H9 (cell line): ENCODE measurements around the gene SRC. TPM values are rescaled to one million over a fixed set of nuclear protein-coding genes. Genes with fewer than 3 reads are reported as not detected.

ENCODE experiments used
- DNase-seq: peaks from one replicate; pipeline ENCODE4 v3.0.0-alpha.2; 2017
- H2AFZ ChIP-seq: one replicate; pipeline ENCODE4 v1.6.1; 2013; ENCODE audit warnings: mild to moderate bottlenecking, low read length, control low read depth, moderate library complexity
- H2AK5ac ChIP-seq: 2 replicates; pipeline ENCODE4 v1.6.1; 2013; ENCODE audit warnings: low read length, control low read depth, mixed read lengths; ENCODE audit not compliant: insufficient read length
- H2BK120ac ChIP-seq: one replicate; pipeline ENCODE4 v1.6.1; 2013; ENCODE audit warnings: low read depth, mild to moderate bottlenecking, low read length, control low read depth, inconsistent platforms; ENCODE audit not compliant: poor library complexity, severe bottlenecking
- H2BK12ac ChIP-seq: 2 replicates; pipeline ENCODE4 v1.6.1; 2013; ENCODE audit warnings: low read length, control low read depth, mixed read lengths, low read depth; ENCODE audit not compliant: insufficient read length
- H2BK15ac ChIP-seq: 2 replicates; pipeline ENCODE4 v1.6.1; 2013; ENCODE audit warnings: low read depth, low read length, control low read depth
- H2BK20ac ChIP-seq: one replicate; pipeline ENCODE4 v1.6.1; 2013; ENCODE audit warnings: low read depth, mild to moderate bottlenecking, low read length, control low read depth, inconsistent platforms; ENCODE audit not compliant: poor library complexity, severe bottlenecking
- H2BK5ac ChIP-seq: 2 replicates; pipeline ENCODE4 v1.6.1; 2013; ENCODE audit warnings: low read length, control low read depth, mixed read lengths; ENCODE audit not compliant: insufficient read length
- H3K14ac ChIP-seq: 2 replicates; pipeline ENCODE4 v1.6.1; 2013; ENCODE audit warnings: low read length, control low read depth; ENCODE audit not compliant: insufficient read depth
- H3K18ac ChIP-seq: 2 replicates; pipeline ENCODE4 v1.6.1; 2013; ENCODE audit warnings: low read depth, mild to moderate bottlenecking, mixed read lengths, low read length, control low read depth; ENCODE audit not compliant: insufficient read length
- H3K23ac ChIP-seq: 2 replicates; pipeline ENCODE4 v1.6.1; 2013; ENCODE audit warnings: low read length, control low read depth, mixed read lengths, low read depth; ENCODE audit not compliant: insufficient read length
- H3K23me2 ChIP-seq: 2 replicates; pipeline ENCODE4 v1.6.1; 2013; ENCODE audit warnings: low read depth, mild to moderate bottlenecking, mixed read lengths, low read length, control low read depth; ENCODE audit not compliant: insufficient read length, poor library complexity, severe bottlenecking
- H3K27ac ChIP-seq: 2 replicates; pipeline ENCODE4 v1.5.1; 2013; ENCODE audit warnings: low read length, control low read depth, mixed read lengths, low read depth; ENCODE audit not compliant: insufficient read length
- H3K27me3 ChIP-seq: 2 replicates; pipeline ENCODE4 v1.6.1; 2013; ENCODE audit warnings: low read length, control low read depth, inconsistent platforms; ENCODE audit not compliant: insufficient read depth
- H3K4ac ChIP-seq: 2 replicates; pipeline ENCODE4 v1.6.1; 2013; ENCODE audit warnings: low read depth, mild to moderate bottlenecking, control low read depth, inconsistent platforms, low read length, moderate library complexity
- H3K4me1 ChIP-seq: 2 replicates; pipeline ENCODE4 v1.6.1; 2013; ENCODE audit warnings: low read length, control low read depth, inconsistent platforms; ENCODE audit not compliant: insufficient read depth
- H3K4me2 ChIP-seq: 2 replicates; pipeline ENCODE4 v1.6.1; 2013; ENCODE audit warnings: low read length, control low read depth, mixed read lengths; ENCODE audit not compliant: insufficient read length, insufficient read depth
- H3K56ac ChIP-seq: 2 replicates; pipeline ENCODE4 v1.6.1; 2013; ENCODE audit warnings: low read depth, mild to moderate bottlenecking, mixed read lengths, low read length, control low read depth; ENCODE audit not compliant: insufficient read length
- H3K79me1 ChIP-seq: 2 replicates; pipeline ENCODE4 v1.6.1; 2013; ENCODE audit warnings: low read depth, mild to moderate bottlenecking, moderate library complexity, low read length, control low read depth, inconsistent platforms; ENCODE audit not compliant: insufficient read depth, poor library complexity, severe bottlenecking
- H3K79me2 ChIP-seq: 2 replicates; pipeline ENCODE4 v1.6.1; 2013; ENCODE audit warnings: low read length, control low read depth, inconsistent platforms; ENCODE audit not compliant: insufficient read depth
- H3K9ac ChIP-seq: 2 replicates; pipeline ENCODE4 v1.6.1; 2013; ENCODE audit warnings: low read length, control low read depth, mixed read lengths; ENCODE audit not compliant: insufficient read length; ENCODE audit errors: extremely low read depth
- H3K9me3 ChIP-seq: one replicate; pipeline ENCODE4 v1.6.1; 2013; ENCODE audit warnings: low read depth, low read length, inconsistent platforms; ENCODE audit not compliant: control insufficient read depth
- H3T11ph ChIP-seq: one replicate; pipeline ENCODE4 v1.6.1; 2013; ENCODE audit warnings: mild to moderate bottlenecking, low read length, control low read depth, inconsistent platforms
- H4K20me1 ChIP-seq: one replicate; pipeline ENCODE4 v1.6.1; 2013; ENCODE audit not compliant: control insufficient read depth, insufficient read length, insufficient read depth
- H4K5ac ChIP-seq: 2 replicates; pipeline ENCODE4 v1.6.1; 2013; ENCODE audit warnings: low read depth, mild to moderate bottlenecking, mixed read lengths, low read length, control low read depth; ENCODE audit not compliant: insufficient read length
- H4K8ac ChIP-seq: replicated peaks from 2 replicates; pipeline ENCODE4 v1.6.1; 2013; ENCODE audit warnings: low read length, control low read depth, mixed read lengths, low read depth; ENCODE audit not compliant: insufficient read length
- H4K91ac ChIP-seq: 2 replicates; pipeline ENCODE4 v1.6.1; 2013; ENCODE audit warnings: low read depth, mild to moderate bottlenecking, moderate library complexity, mixed read lengths, low read length, control low read depth; ENCODE audit not compliant: insufficient read length
- H3K27ac Mint-ChIP-seq, 3 experiments: 2 replicates in 2 of 3; 3 replicates in 1 of 3; pipeline ENCODE4 v1.8.0; 2020 to 2021; ENCODE audit warnings: mixed read lengths in 3 of 3, mild to moderate bottlenecking in 1 of 3, moderate library complexity in 1 of 3
- H3K27me3 Mint-ChIP-seq: 2 replicates; pipeline ENCODE4 v1.8.0; 2021; ENCODE audit warnings: low read depth, mild to moderate bottlenecking, moderate library complexity, mixed read lengths
- H3K36me3 Mint-ChIP-seq, 3 experiments: 2 replicates in 2 of 3; 3 replicates in 1 of 3; pipeline ENCODE4 v1.8.0; 2020 to 2021; ENCODE audit warnings: low read depth in 3 of 3, mixed read lengths in 3 of 3; ENCODE audit not compliant: insufficient read depth in 1 of 3
- H3K4me1 Mint-ChIP-seq, 2 experiments: 2 replicates each; pipeline ENCODE4 v1.8.0; 2020; ENCODE audit warnings: mixed read lengths in 2 of 2
- H3K4me3 Mint-ChIP-seq, 2 experiments: 2 replicates in 1 of 2; 3 replicates in 1 of 2; pipeline ENCODE4 v1.8.0; 2020 to 2021; ENCODE audit warnings: mild to moderate bottlenecking in 2 of 2, mixed read lengths in 2 of 2, moderate library complexity in 1 of 2
- H3K9me3 Mint-ChIP-seq, 2 experiments: 2 replicates in 1 of 2; 3 replicates in 1 of 2; pipeline ENCODE4 v1.8.0; 2020; ENCODE audit warnings: mild to moderate bottlenecking in 2 of 2, mixed read lengths in 2 of 2, moderate library complexity in 1 of 2
- CTCF ChIP-seq: fragments of 200-600 bp; sonication (generic); conservative IDR thresholded peaks from 3 replicates; pipeline ENCODE4 v1.8.0; 2021; ENCODE audit warnings: antibody characterized with exemption, mild to moderate bottlenecking
- WGBS: extraction: QIAGEN DNeasy Blood & Tissue Kit; methylation state at CpG from one replicate; pipeline ENCODE4 v1.1.7; 2013; ENCODE audit warnings: missing lambda C conversion rate, low lambda C conversion rate, mixed read lengths; ENCODE audit not compliant: insufficient read length; ENCODE audit errors: extremely low coverage; 5-methylcytosine and 5-hydroxymethylcytosine counted together
- total RNA-seq: library from RNA; stranded (reverse); gene quantifications from 2 replicates; pipeline ENCODE4 v1.2.1, GENCODE V29; 2021

Gene SRC
- total RNA-seq, 1 experiment from 2014 or later = 44.5 TPM

GRCh38 chr20:37451616-37452015 is 105.7 kb downstream of the SRC start:
- Histone ChIP-seq H3K56ac (no peak overlapping the region), H3K27ac (no peak overlapping the region), H2BK120ac (no peak overlapping the region), H2AK5ac (no peak overlapping the region), H4K5ac (no peak overlapping the region), H3K18ac (no peak overlapping the region), H3K23me2 (no peaks in the 10 kb centered on the region), H3K9ac (no peak overlapping the region), H2AFZ (no peak overlapping the region), H3K79me1 (no peaks in the 10 kb centered on the region), H4K20me1 (no peaks in the 10 kb centered on the region), H2BK20ac (no peak overlapping the region), H2BK5ac (no peak overlapping the region), H2BK15ac (no peak overlapping the region), H3K4me1 (no peaks in the 10 kb centered on the region), H3T11ph (no peak overlapping the region), H3K23ac (no peak overlapping the region), H2BK12ac (no peak overlapping the region), H3K27me3 (no peaks in the 10 kb centered on the region), H3K14ac (no peak overlapping the region; the same call in 1 of the 2 replicates), H3K4ac (no peak overlapping the region), H3K9me3 (no peaks in the 10 kb centered on the region), H3K4me2 (no peak overlapping the region), H4K91ac (no peak overlapping the region), H3K79me2 (no peaks in the 10 kb centered on the region), H4K8ac (no peak overlapping the region)
- Mint-ChIP-seq H3K36me3 (no peaks in the 10 kb centered on the region), H3K9me3 (peaks cover 4 to 10% of the 10 kb centered on the region in 2 experiments), H3K27me3 (peaks cover 21% of the 10 kb centered on the region), H3K4me3 (no peak overlapping the region), H3K4me1 (no peaks in the 10 kb centered on the region), H3K27ac (no peak overlapping the region)
- no peak for DNase-seq
- WGBS = no CpG with 5 or more reads among the region's 2 CpGs
- TF ChIP-seq CTCF = no peak
